Heart right ventricle (tissue), 16 donors: ENCODE data around the gene SMARCA2. TPM values are rescaled to one million over a fixed set of nuclear protein-coding genes. Genes with fewer than 3 reads are reported as not detected.

Source experiments
- ATAC-seq, 8 donors: fragments of 200-7000 bp; cut with Tn5 transposase; one replicate each; pipeline ENCODE4 v1.9.1; 2020; ENCODE audit warnings: mild to moderate bottlenecking in 8 of 8, moderate library complexity in 8 of 8, moderate number of reproducible peaks in 1 of 8
- DNase-seq, 2 donors: peaks; one replicate each; pipeline ENCODE4 v3.0.0-alpha.2; 2020
- H3K27ac ChIP-seq, 10 donors: fragments of 200-600 bp; sonication (generic) in 2 of 10; one replicate each; pipeline versions ENCODE4 v1.5.0 to v1.8.0; 2020 to 2022; ENCODE audit warnings: mild to moderate bottlenecking in 3 of 10
- H3K27me3 ChIP-seq, 7 donors: fragments of 200-600 bp; one replicate each; pipeline ENCODE4 v1.8.0; 2021 to 2022; ENCODE audit warnings: mild to moderate bottlenecking in 2 of 7
- H3K36me3 ChIP-seq, 9 donors: fragments of 200-600 bp; sonication (generic) in 1 of 9; one replicate each; pipeline versions ENCODE4 v1.5.0 to v1.8.0; 2020 to 2022; ENCODE audit warnings: mild to moderate bottlenecking in 2 of 9
- H3K4me1 ChIP-seq, 9 donors: fragments of 200-600 bp; sonication (generic) in 1 of 9; one replicate each; pipeline versions ENCODE4 v1.5.0 to v1.8.0; 2020 to 2022; ENCODE audit warnings: mild to moderate bottlenecking in 4 of 9
- H3K4me3 ChIP-seq, 10 donors: fragments of 200-600 bp; sonication (generic) in 2 of 10; one replicate each; pipeline versions ENCODE4 v1.5.0 to v1.8.0; 2020 to 2022; ENCODE audit warnings: mild to moderate bottlenecking in 7 of 10, moderate library complexity in 2 of 10
- H3K9me3 ChIP-seq, 11 donors: fragments of 200-600 bp in 10 of 11; sonication (generic) in 2 of 11; one replicate each; pipeline versions ENCODE4 v1.5.0 to v1.8.0; 2013 to 2022; ENCODE audit warnings: mild to moderate bottlenecking in 2 of 11, control low read depth in 1 of 11, moderate library complexity in 1 of 11
- CTCF ChIP-seq, 9 donors: fragments of 200-600 bp; sonication (generic) in 2 of 9; IDR thresholded peaks; one replicate each; pipeline versions ENCODE4 v1.5.0 to v1.8.0; 2021 to 2022; ENCODE audit warnings: antibody characterized with exemption in 9 of 9, mild to moderate bottlenecking in 5 of 9, moderate library complexity in 1 of 9
- WGBS, 2 donors: extraction: QIAGEN DNeasy Blood & Tissue Kit; methylation state at CpG; one replicate each; pipeline ENCODE4 v1.1.7; 2013; ENCODE audit warnings: inconsistent platforms in 1 of 2; 5-methylcytosine and 5-hydroxymethylcytosine counted together
- intact Hi-C, 10 donors: fragments of 100-400 bp; cut with DNase I; formaldehyde crosslinking; loops; one replicate each; pipeline versions ENCODE4 v1.11.1 to v1.14.2; 2022
- polyA plus RNA-seq, 2 donors: library from polyadenylated mRNA; stranded (reverse); fragments of 200-250 nt; gene quantifications; one replicate each; pipeline ENCODE4 v1.2.3, GENCODE V29; 2013
- total RNA-seq, 10 donors: library from RNA; stranded (reverse); fragmentation: NEBNext Ultra II Directional in 3 of 10; extraction: Animal tissue kit (Norgen Biotek cat#: 25700) in 3 of 10; gene quantifications; one replicate each; pipeline versions ENCODE4 v1.2.1 to v1.2.4, GENCODE V29; 2021 to 2023
- donor health status: Arrhythmogenic right ventricular cardiomyopathy.
- donor health status: ischemic (EF 13 %, LVEDD 7.1; RV severe dilation, severe dysfunction).
- donor health status: healthy with polysubstance abuse.
- donor health status: DM: no; HTN: yes; CAD: no.
- donor health status: DM: no; HTN: no; CAD: no.
- donor health status: ischemic (EF 25% LVEDD 6.9; RV normal size, moderate dysfunction).
- donor health status: ischemic (EF 25% LVEDD 5.7; RV mildly dilated, moderate dysfunction).
- donor health status: healthy.
- donor health status: DM: yes; HTN: yes; CAD: no.
- donor health status: Ischemic cardiomyopathy.
- donor health status: ischemic (EF 35%, LVEDD 5.7; RV mildly dilated, moderate dysfunction).
- donor health status: nonischemic (EF 11% LVEDD 7.7; RV severe dilation, severe dysfunction).
- donor health status: DM: yes; HTN: yes; CAD: no.
- donor health status: PGD.
- donor health status: ischemic (EF 29% LVEDD 5.4; RV normal size, mild dysfunction).
- donor health status: nonischemic (EF 23%, LVEDD 6.1; RV moderate dilation, normal function).

SMARCA2 gene
- total and polyA plus RNA-seq, 12 donors = 26.5 to 140 (median 105) TPM

DNA sequence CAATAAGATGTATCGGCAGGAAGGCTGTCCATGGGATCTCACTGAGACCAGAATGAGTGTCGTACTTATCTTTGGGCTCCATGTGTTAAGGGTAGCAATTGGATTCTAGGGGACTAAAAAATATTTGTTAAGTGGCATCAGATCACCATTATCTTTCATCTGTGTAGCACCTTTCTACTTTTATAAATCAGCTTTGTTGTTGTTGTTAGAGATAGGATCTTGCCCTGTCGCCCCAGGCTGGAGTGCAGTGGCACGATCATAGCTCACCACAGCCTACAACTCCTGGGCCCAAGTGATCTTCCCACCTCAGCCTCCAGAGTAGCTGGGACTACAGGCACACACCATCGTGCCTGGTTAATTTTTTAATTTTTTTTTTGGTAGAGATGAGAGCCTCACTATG is 220.5 kb downstream of the SMARCA2 start:
- H3K9me3 ChIP-seq = no peaks in the 10 kb centered on the region
- no peak overlapping the region for H3K4me3 ChIP-seq
- peaks cover 0 to 19% (median 10%) of the 10 kb centered on the region in 9 donors for H3K4me1 ChIP-seq
- intact Hi-C loops = loop anchor here in 1 of 10 donors (10.0 kb wide), 1 partner anchor 599 kb away; no protein-coding TSS in a partner anchor
- H3K27me3 ChIP-seq = no peaks in the 10 kb centered on the region
- no peak for TF ChIP-seq CTCF (IDR thresholded peaks at IDR 0.05)
- DNase-seq = no peak
- ATAC-seq = no peak
- 86 to 93% methylated on average over 5 of the region's 5 CpGs for WGBS, 2 donors
- no peaks in the 10 kb centered on the region for H3K36me3 ChIP-seq
- H3K27ac ChIP-seq = no peak overlapping the region

GRCh38 chr9:2236850-2237249 is 221.7 kb downstream of the SMARCA2 start:
- no peak overlapping the region for H3K4me3 ChIP-seq
- H3K9me3 ChIP-seq = no peaks in the 10 kb centered on the region
- intact Hi-C loops = loop anchor here in 1 of 10 donors (10.0 kb wide), 1 partner anchor 598 kb away; no protein-coding TSS in a partner anchor
- DNase-seq (no peak), ATAC-seq (no peak)
- H3K27me3 ChIP-seq = no peaks in the 10 kb centered on the region
- no peaks in the 10 kb centered on the region for H3K36me3 ChIP-seq
- WGBS, 2 donors = 85 to 87% methylated on average over 3 of the region's 3 CpGs
- no peak overlapping the region for H3K27ac ChIP-seq
- H3K4me1 ChIP-seq = peaks cover 0 to 26% (median 10%) of the 10 kb centered on the region in 9 donors
- no peak for TF ChIP-seq CTCF (IDR thresholded peaks at IDR 0.05)

DNA sequence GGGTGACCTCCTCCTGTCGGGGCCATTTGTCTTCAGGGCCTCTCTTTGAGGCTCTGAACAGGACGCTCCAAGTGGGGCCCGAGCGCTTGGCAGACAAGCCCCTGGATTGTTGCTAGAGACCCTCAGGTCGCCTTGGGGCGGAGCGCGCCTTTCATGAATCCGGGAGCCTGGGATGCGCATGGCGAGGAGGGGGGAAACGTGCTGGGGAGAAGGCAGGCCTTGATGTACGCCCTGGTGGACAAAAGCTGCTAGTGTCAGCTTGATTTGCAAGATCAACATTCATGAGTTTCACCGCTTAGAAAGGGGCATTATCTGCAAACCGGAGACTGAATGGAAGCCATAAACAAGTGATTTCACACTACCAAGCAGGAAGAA is 226.3 kb downstream of the SMARCA2 start:
- Histone ChIP-seq H3K27me3 (no peaks in the 10 kb centered on the region), H3K4me1 (peaks cover 0 to 23% (median 14%) of the 10 kb centered on the region in 9 donors), H3K36me3 (no peaks in the 10 kb centered on the region), H3K9me3 (peaks cover 0 to 14% (median 8%) of the 10 kb centered on the region in 11 donors), H3K27ac (peak overlapping the region in 8 of 10 donors; percentile 54 to 80 (median 68)), H3K4me3 (peak overlapping the region; percentile 7 to 68 (median 54))
- WGBS, 2 donors = 14 to 18% methylated on average over 15 of the region's 15 CpGs
- peak in 8 of 9 donors; percentile 7 to 39 (median 26) for TF ChIP-seq CTCF (IDR thresholded peaks at IDR 0.05)
- intact Hi-C loops = loop anchor here in 3 of 10 donors (5.0 to 10.0 kb wide), 4 partner anchors 84 to 483 kb away; partner anchors contain the start of genes SMARCA2 (in 1 of the 3) and VLDLR (in 1 of the 3)
- peak; percentile 26 to 45 for DNase-seq
- peak; percentile 43 to 64 (median 60) for ATAC-seq

DNA sequence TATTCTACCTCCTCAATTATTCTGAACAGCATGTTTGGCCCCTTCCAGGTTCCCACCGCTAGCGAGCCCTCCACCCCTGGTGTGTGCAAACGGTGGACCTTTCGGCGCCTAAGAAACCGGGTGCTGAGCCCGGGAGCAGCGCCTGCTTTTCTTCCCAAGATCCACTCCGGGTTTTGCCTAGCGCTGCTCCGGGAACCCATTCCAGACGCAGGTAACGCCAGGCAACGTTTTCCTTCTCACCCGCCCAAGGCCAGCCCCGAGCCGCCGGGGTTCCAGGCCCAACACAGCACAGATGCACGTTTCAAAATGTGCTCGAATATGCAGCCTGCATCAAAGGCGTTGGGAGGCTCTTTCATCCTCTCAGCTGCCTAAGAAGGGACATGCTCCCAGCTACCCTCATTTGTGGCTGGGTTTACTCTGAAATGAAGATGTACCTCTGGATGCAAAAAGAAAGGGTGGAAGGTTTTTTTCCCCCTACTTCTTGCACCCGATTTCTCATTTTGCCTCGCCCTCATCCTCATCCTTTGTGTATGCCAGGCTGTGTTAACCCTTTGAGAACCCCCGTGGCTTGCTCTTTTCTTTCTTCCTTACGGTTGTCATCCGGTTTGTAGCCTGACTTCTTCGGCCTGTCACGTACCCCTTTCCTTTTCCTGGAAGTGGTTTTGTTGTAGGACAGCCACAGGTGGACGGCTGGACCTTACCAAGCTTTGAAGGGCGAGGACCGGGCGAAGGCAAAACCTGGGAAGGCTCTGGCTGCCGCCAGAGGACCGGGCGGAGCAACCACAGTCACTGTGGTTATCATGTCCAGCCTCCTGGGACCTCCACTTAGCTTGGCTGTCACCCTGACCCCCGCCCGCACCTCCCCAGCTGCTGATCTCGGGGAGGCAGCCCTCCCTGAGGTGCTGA is 226.9 kb downstream of the SMARCA2 start:
- peak; percentile 89 to 97 (median 96) for ATAC-seq

More for the DNA sequence above, 226.9 kb downstream of the SMARCA2 start:
- DNase-seq = peak; percentile 79 to 82
- 1% methylated on average over 38 of the region's 38 CpGs for WGBS, 2 donors
- peak overlapping the region; percentile 7 to 68 (median 54) for H3K4me3 ChIP-seq
- H3K36me3 ChIP-seq = no peaks in the 10 kb centered on the region
- H3K27me3 ChIP-seq = no peaks in the 10 kb centered on the region
- peak in 2 of 9 donors; percentile 3 to 24 for TF ChIP-seq CTCF (IDR thresholded peaks at IDR 0.05)
- H3K4me1 ChIP-seq = peaks cover 0 to 23% (median 14%) of the 10 kb centered on the region in 9 donors
- intact Hi-C loops = loop anchor here in 3 of 10 donors (5.0 to 10.0 kb wide), 4 partner anchors 85 to 483 kb away; partner anchors contain the start of genes SMARCA2 (in 1 of the 3) and VLDLR (in 1 of the 3)
- H3K9me3 ChIP-seq = peaks cover 0 to 14% (median 8%) of the 10 kb centered on the region in 11 donors
- peak overlapping the region in 9 of 10 donors; percentile 54 to 80 (median 67) for H3K27ac ChIP-seq
